GM21529 (cell line): ENCODE data around the gene B3GALNT2.

Experiments used
- ATAC-seq: cut with Tn5 transposase; IDR thresholded peaks from one replicate; pipeline ENCODE4 v1.9.1; 2021; ENCODE audit not compliant: unreplicated experiment

B3GALNT2 gene

DNA sequence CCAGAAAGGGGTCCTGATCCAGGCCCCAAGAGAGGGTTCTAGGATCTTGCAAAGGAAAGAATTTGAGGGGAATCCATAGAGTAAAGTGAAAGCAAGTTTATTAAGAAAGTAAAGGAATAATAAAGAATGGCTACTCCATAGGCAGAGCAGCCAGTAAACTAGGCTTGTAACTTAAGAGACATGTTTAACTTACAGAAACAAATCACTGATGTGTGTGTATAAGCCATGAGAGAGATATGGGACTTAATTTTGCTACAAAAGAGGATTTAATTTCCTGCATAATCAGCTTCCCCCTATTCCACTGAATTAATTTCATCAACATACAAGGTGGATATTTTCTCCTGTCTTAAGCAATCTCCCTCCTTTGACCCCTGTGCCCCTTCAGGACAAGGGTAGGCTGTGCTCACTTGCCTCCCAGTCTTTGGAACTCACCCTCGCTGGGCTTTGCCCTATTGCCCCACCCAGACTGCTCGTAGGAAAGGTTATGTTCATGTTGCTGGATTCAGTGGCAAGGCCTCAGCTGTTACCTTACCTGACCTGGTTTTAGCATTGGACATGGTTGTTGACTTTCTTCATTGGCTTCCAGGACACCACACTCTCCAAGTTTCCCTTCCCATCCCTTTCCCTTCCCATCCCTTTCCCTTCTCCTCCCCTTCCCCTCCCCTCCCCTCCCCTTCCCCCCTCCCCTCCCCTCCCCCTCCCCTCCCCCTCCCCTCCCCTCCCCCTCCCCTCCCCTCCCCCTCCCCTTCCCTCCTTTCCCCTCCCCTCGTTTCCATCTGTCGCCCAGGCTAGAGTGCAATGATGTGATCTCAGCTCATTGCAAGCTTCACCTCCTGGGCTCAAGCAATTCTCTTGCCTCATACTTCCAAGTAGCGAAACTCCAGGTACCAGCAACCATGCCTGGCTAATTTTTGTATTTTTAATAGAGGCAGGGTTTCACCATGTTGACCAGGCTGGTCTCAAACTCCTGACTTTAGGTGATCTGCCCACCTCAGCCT is 92.5 kb downstream of the B3GALNT2 start:
- ATAC-seq = no peak

DNA sequence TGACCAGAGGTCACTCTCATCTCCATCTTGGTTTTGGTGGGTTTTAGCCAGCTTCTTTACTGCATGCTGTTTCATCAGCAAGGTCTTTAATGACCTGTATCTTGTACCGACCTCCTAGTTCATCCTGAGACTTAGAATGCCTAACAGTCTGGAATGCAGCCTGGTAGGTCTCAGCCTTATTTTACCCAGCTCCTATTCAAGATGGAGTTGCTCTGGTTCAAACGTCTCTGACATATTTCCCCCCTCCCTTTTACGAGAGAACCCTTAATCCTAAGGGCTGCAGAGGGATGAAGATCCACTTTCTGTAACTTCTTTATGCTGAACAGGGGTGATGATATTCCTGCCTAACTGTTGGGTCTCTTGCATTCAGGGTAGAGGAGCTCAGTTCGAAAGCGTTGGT is 93.8 kb downstream of the B3GALNT2 start:
- ATAC-seq = no peak

DNA sequence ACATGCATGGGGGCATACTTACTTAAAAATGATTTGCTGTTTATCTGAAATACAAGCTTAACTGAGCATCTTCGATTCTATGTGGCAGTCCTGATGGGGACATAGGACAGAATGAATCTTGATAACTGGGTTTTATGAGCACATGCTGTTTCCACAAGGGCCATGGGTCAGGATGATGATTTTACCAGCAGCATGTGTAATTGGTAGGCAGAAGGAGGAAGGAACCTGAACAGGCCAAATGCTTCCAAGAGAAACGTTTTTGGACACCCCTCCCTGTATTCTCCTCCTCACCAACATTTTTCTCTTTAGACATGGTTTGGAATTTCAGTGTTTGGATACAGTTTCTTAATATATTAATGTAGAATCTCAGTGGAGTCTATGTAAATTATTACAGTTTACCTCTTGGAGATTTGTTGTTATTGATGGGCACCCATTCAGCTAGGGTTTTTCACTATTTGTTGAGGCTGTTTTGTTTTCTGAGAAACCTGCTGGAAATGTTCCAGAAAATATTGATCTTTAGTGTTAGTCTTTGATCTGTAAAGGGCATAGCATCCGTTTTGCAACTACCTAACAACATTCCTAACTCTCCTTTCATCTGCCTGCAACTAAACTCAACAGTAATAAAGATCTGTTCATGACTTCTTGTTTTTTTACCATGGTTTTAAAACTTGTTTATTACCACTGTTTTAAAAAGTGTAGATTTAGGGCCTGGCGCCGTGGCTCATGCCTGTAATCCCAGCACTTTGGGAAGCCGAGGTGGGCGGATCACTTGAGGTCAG is 95.0 kb downstream of the B3GALNT2 start:
- no peak for ATAC-seq

DNA sequence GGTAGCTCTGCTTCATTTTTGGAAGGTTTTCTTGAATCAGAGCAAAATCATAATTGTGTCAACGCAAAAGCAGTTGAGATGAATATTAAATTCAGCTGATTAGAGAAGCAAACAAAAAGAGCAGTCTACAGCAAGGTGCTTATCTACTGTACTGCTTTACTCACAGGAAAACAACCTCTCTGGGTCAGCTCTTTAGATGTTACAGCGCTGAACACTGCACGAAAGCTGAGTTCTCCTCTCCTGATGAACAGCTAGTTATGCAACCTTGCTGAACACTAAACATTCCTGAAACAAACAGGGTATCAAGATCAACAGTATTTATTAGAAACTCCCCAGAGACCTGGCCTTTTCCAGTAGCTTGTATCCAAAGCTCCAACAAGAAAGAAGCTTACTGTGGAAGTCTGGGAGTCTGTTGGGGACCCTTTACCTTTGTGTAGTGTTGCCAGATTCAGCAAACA is 95.7 kb downstream of the B3GALNT2 start:
- no peak for ATAC-seq

DNA sequence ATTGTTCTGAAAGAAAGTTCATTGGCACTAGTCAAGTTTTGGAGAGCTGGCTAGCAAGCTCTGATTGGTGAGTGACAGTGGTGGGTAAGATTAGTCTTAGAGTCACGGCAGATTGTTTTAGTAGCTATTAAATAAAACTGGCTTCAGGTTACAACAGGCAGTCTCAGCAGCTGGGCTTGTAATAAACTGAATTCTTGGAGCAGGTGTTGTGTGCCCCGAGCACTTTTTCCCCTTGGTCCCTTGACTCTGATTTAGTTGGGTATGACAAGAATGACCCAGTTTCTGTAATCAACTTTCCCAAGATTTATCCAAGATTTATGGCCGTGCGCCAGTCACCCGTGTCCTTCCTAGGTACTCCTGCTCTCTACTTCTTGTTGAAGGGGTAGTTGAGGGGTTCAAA is 96.8 kb downstream of the B3GALNT2 start:
- ATAC-seq = no peak

DNA sequence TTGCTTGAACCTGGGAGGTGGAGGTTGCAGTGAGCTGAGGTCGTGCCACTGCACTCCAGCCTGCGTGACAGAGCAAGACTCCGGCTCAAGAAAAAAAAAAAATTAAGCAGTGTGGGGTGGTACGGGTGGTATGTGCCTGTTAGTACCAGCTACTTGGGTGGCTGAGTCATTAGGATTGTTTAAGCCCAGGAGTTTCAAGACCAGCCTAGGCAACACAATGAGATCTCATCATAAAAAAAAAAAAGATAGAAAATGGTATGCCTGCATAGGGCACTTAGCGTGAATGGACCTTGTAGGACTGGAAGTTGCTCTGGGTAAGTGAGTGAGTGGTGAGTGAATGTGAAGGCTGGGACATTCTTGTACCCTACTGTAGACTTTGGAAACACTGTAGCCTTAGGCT is 100.1 kb downstream of the B3GALNT2 start:
- no peak for ATAC-seq

DNA sequence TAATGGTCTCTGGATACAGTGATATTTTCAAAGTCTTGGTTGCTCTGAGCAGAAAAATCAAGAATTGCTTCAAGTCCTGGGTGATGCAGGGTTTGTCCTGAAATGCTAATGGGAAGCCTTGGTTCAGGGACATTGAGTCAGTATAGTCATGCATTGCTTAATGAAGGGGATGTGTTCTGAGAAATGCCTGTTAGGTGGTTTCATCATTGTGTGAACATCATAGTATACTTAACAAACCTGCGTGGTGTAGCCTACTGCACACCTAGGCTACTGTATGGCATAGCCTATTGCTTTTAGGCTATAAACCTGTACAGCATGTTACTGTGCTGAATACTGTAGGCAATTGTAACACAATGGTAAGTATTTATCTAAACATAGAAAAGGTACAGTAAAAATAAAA is 100.7 kb downstream of the B3GALNT2 start:
- ATAC-seq = no peak

DNA sequence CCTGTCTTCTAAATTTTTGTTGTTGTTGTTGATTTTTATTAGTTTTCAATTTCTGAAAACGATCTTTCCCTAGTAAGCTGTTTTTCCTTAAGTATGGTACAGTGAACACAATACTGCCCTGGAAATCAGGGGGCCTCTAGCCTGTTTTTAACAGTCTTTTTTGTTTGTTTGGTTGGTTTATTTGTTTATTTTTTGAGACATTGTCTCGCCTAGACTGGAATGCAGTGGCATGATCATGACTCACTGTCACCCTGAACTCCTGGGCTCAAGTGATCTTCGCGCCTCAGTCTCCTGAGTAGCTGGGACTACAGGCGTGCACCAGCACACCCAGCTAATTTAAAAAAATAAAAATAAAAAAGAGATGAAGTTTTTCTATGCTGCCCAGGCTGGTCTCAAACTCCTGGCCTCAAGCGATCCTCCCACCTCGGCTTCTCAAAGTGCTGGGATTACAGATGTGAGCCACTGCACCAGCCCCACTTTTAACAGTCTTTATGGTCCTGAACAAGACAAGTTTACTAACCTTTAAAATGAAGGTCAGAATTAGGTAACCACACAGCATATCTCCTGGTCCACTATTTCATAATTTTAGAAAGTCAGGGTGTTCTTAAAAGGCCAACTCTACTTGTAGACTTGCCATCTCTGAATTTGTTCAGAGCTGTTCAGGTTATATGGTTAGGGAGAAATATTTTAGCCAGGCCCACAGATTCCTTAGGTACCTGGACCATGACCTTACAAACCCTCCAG is 101.6 kb downstream of the B3GALNT2 start:
- no peak for ATAC-seq

DNA sequence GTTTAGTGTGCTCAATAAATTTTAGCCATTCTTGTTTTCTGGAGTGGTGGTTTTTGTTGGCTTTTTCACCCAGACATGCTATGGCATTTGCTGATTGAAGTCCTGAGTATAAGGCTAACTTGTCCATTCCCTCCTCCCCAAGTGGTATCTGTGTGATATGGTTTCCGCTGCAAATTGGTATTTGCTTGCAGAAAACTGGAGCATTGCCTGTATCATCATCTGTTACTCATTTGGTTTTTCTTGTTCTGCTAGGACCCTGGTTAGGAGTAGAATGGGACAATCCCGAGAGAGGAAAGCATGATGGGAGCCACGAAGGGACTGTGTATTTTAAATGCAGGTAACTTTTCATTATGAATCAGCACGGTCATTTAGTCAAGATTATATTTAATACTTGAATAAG is 103.0 kb downstream of the B3GALNT2 start:
- no peak for ATAC-seq
